ENCODE data around the gene FRK. TPM values are rescaled to one million over a fixed set of nuclear protein-coding genes. Genes with fewer than 3 reads are reported as not detected.
"Not testable (repeated sequence)": the region's sequence is repeated elsewhere in the genome, so short reads cannot be mapped to it uniquely, and the experiment has no call there.

FRK gene
- polyA plus RNA-seq, 1 experiment: 0.02 TPM

- H3K36me3 ChIP-seq (ENCODE audit: control insufficient read depth, insufficient read depth, low read length): no peaks in the 10 kb centered on the region
- no peak for TF ChIP-seq CTCF (IDR thresholded peaks at IDR 0.05; ENCODE audit: insufficient read depth, low read depth, low read length)
- CTCF ChIA-PET: interaction anchor here (0.8 kb wide), 1 partner anchor 14 kb away, joined by 3 read pairs; no protein-coding TSS in a partner anchor
- POLR2A ChIA-PET: no interaction called here
- no peak for DNase-seq (ENCODE audit: low read depth)
- no peaks in the 10 kb centered on the region for H3K27me3 ChIP-seq (ENCODE audit: control insufficient read depth, insufficient read depth, low read length)
- H3K4me3 ChIP-seq (ENCODE audit: low read depth, low read length): no peak overlapping the region
Observed at GRCh38 chr6:115891750-115892149, 168.9 kb downstream of the FRK start.

- Histone ChIP-seq H3K36me3 (ENCODE audit: control insufficient read depth, insufficient read depth, low read length) (no peaks in the 10 kb centered on the region), H3K27me3 (ENCODE audit: control insufficient read depth, insufficient read depth, low read length) (no peaks in the 10 kb centered on the region), H3K4me3 (ENCODE audit: low read depth, low read length) (no peak overlapping the region)
- ChIA-PET POLR2A (no interaction called here), CTCF (no interaction called here)
- peak; percentile 7 for DNase-seq (ENCODE audit: low read depth)
- no peak for TF ChIP-seq CTCF (IDR thresholded peaks at IDR 0.05; ENCODE audit: insufficient read depth, low read depth, low read length)
Observed at GRCh38 chr6:115891111-115891669, 169.5 kb downstream of the FRK start.

- CTCF ChIA-PET: no interaction called here
- TF ChIP-seq CTCF (IDR thresholded peaks at IDR 0.05; ENCODE audit: insufficient read depth, low read depth, low read length): no peak
- Histone ChIP-seq H3K27me3 (ENCODE audit: control insufficient read depth, insufficient read depth, low read length) (no peaks in the 10 kb centered on the region), H3K36me3 (ENCODE audit: control insufficient read depth, insufficient read depth, low read length) (no peaks in the 10 kb centered on the region), H3K4me3 (ENCODE audit: low read depth, low read length) (no peak overlapping the region)
- POLR2A ChIA-PET: no interaction called here
- no peak for DNase-seq (ENCODE audit: low read depth)
Observed at GRCh38 chr6:115890238-115890637, 170.5 kb downstream of the FRK start.

- H3K27me3 ChIP-seq (ENCODE audit: control insufficient read depth, insufficient read depth, low read length); DNase-seq (ENCODE audit: low read depth); H3K4me3 ChIP-seq (ENCODE audit: low read depth, low read length); CTCF ChIA-PET; H3K36me3 ChIP-seq (ENCODE audit: control insufficient read depth, insufficient read depth, low read length); POLR2A ChIA-PET: not testable (repeated sequence)
Observed at GRCh38 chr6:115888687-115889470, 171.8 kb downstream of the FRK start.

GRCh38 chr6:115887891-115888290, 172.8 kb downstream of the FRK start:
- TF ChIP-seq CTCF (IDR thresholded peaks at IDR 0.05; ENCODE audit: insufficient read depth, low read depth, low read length): no peak
- Histone ChIP-seq H3K36me3 (ENCODE audit: control insufficient read depth, insufficient read depth, low read length) (no peaks in the 10 kb centered on the region), H3K4me3 (ENCODE audit: low read depth, low read length) (no peak overlapping the region), H3K27me3 (ENCODE audit: control insufficient read depth, insufficient read depth, low read length) (no peaks in the 10 kb centered on the region)
- POLR2A ChIA-PET: no interaction called here
- DNase-seq (ENCODE audit: low read depth): no peak
- CTCF ChIA-PET: interaction anchor here (1.2 kb wide), 1 partner anchor 26 kb away, joined by 3 read pairs; no protein-coding TSS in a partner anchor
